Renal pelvis (tissue), 4 donors: Measurements from ENCODE around the gene PRKCH. TPM values are rescaled to one million over a fixed set of nuclear protein-coding genes. Genes with fewer than 3 reads are reported as not detected.

Experiments
- DNase-seq: peaks from one replicate; pipeline ENCODE4 v3.0.0-alpha.2; 2013
- polyA plus RNA-seq, 3 donors: library from polyadenylated mRNA; unstranded; fragments of 120-200 nt; gene quantifications; one replicate each; pipeline ENCODE4 v1.2.1, GENCODE V29; 2013; ENCODE audit not compliant: insufficient read length in 3 of 3

Gene PRKCH
- polyA plus RNA-seq, 3 donors: 15.5 to 22.6 (median 15.8) TPM

GRCh38 chr14:61565836-61566536 is 244.6 kb downstream of the PRKCH start:
- no peak for DNase-seq

GRCh38 chr14:61566537-61567225 is 245.3 kb downstream of the PRKCH start:
- DNase-seq: no peak

- no peak for DNase-seq
Observed at GRCh38 chr14:61567838-61568571, 246.6 kb downstream of the PRKCH start.

DNA sequence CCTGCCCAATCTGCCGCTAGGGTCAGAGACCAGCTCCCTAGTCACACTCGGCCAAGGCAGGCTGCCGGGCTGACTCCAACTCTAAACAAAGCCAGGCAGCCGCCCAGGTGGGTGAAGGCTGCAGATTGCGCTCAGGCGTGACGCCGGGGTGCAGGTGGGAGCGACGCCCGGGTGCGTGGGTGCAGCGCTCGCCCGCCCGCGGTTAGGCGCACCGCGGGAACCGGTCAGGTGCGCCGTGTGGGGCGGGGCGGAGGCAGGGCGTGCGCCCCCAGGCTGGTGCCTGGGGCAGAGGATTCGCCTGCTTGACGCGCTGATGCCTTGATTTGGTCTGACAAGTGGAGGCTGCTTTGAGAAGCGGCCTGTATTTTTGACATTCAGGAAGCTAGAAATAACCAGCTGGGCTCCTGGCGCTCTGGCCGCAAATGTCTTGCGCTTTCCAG is 247.2 kb downstream of the PRKCH start:
- no peak for DNase-seq

- no peak for DNase-seq
Observed at GRCh38 chr14:61569308-61569707, 247.9 kb downstream of the PRKCH start.

DNA sequence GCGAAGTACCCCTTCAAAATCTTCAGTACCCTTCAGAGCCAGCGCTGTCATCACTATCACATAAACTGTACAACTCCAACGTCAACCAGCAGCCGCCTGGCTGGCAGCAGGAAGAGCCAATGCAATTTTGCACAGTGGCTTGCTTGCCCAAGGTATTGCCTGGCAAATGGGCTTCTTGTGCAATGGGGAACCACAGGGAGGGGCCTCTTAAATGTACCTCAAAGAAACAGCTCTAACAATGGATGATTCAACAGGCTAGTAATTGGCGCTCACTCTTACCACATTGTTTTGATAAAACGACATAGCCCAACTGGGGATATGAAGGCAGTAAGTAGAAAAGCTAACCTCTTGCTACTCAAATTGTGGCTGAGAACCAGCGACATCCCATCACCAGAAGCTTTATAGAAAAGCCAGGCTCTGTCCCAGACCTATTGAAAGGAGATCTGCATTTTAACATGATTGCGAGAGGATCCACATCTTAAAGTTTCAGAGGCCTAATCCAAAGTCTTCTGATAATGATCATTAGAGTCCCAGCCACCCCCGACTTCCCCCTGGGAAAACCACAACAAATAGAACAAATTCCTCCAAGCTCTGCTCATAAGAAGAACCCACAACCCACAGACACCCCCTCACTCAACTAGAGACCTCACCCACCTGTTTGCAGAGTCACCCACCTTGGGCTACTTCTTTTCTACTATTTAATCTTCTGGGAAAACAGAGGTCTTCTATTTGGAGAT is 248.6 kb downstream of the PRKCH start:
- DNase-seq: no peak

- no peak for DNase-seq
Observed at GRCh38 chr14:61570549-61571290, 249.3 kb downstream of the PRKCH start.

- DNase-seq: no peak
Observed at GRCh38 chr14:61571917-61572316, 250.5 kb downstream of the PRKCH start.

DNA sequence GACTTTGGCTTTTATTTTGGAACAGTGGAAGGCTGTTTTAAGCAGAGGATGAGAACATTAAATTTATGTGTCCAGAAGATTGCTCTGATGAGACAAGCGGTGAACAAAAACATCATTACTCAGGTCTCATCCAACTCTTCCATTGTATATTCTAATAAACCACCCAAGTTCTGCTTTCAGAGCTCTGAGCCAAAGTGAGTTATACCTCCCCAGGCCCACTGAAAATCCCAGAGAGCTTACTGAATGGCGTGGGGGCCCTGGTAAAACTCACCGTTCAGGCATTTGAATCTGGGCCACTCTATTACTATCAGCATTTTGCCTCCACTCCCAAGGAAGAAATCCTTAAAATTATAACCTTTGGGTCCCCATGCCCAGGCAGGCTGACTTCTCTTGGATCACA is 251.9 kb downstream of the PRKCH start:
- no peak for DNase-seq

DNA sequence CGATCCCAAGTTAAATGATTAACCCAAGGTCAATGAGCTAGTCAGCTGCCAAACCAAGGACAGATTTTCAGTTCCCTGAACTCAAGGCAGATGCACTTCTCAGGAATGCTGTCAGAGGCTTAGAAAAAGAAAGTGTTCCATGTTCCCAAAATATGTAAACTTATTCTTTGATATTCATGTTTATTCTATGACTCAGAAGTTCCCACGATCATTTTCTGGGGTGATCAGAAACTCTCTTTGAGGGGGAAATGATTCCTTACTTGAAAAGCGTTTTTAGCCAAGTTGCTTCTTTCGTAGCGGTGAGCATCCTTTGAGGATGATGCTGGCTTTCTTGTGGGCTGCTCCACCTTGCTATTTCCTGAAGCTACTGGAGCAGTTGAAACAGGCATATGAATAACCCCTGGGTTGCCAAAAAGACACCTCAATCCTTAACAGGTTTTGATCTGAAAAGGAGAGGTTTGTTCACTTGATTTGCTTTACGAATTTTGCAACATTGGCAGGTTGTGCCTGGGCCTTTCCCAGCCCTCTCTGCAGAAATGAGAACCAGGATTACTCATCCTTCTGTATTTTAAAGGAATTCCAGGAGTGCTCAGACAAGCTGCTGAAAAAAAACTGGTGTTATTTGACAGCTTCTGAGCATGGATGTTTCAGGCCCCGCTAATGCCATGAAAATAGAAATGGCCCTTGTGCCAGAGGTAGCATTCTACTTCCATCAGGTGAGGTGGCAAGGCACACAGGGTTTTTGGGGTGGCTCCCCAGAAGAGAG is 252.6 kb downstream of the PRKCH start:
- DNase-seq: no peak

DNA sequence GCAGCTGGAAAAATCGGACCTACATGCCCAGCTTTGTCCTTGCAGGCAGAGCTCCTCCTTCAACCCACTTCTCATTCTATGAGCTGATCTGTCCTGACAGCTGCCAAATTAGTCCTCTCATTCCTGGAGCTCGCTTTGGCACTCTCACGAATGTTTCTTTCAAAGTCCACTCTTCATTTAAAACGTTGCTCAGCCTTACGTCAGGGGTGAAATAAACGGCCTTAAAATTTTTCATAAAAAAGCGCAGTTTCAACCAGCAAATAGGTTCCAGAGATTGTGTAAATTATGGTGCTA is 253.1 kb downstream of the PRKCH start:
- DNase-seq: no peak

DNA sequence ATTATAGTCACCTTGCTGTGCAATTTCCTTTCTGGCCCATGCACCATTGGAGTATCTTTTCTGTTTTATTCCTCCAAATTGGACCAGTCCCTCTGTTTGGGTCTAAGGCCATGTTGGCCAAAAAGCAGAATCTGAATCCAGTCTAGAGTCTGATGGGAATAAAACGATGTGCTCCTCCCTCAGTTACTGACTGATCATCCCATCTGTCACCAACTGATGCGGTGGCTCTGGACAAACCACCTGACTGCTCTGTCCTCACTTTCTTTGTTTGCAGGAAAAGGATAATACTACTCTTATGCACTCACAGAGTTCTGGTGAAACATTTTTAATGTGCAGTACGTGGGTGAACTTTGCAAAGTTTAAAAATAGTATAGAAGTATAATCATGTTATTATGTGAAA is 253.7 kb downstream of the PRKCH start:
- DNase-seq: no peak

- no peak for DNase-seq
Observed at GRCh38 chr14:61575551-61576150, 254.3 kb downstream of the PRKCH start.

- DNase-seq: no peak
Observed at GRCh38 chr14:61577506-61577931, 256.1 kb downstream of the PRKCH start.

GRCh38 chr14:61578745-61579144 is 257.4 kb downstream of the PRKCH start:
- no peak for DNase-seq

- DNase-seq: no peak
Observed at GRCh38 chr14:61581340-61581739, 260.0 kb downstream of the PRKCH start.

DNA sequence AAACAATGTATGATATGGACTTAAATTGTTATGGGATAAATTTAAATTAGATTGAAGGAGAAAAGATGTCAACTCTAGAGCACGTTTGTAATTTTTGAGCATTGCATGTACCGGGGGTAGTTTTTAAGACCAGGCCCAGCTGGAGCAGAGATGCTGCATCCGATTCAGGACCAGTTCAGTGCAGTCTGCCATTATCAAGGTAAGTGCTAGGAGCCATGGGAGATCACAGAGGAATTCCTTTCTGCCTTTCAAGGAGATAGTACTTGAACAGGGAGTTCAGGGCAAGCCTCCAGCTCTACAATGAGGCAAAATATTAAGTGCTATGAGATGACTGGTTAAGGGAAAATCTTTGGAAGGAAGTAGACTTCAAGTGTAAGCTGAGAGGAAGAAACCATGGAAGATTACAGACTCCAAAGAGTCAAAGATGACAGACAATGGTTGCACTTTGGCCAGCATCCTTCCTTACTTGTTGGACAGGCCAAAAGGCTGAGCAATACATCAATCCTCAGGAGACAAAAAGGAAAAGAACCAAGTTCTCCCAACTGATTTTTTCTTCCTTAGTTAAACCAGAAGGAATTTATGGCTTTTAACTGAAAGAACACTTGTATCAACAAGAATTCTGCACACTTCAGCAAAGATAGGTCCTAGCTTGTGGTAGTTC is 260.7 kb downstream of the PRKCH start:
- DNase-seq: no peak

DNA sequence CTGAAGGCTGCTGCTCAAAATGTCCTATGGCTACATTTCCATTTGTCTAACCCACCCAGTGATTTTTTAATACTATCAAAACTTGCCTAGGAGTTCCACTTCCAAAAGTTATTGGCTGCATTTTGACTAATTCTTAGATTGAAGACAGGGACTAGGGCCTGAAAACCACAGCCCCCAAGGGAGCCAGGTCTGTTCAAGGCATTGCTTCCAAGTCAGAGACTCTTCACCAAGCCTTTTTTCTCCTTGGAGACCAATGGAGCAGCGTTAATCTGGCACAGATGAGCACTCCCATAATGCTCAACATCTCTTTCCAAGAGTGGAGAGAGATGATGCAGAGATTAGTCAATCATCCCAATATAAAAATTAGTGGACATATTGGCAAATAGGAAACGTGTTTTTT is 261.4 kb downstream of the PRKCH start:
- no peak for DNase-seq

DNA sequence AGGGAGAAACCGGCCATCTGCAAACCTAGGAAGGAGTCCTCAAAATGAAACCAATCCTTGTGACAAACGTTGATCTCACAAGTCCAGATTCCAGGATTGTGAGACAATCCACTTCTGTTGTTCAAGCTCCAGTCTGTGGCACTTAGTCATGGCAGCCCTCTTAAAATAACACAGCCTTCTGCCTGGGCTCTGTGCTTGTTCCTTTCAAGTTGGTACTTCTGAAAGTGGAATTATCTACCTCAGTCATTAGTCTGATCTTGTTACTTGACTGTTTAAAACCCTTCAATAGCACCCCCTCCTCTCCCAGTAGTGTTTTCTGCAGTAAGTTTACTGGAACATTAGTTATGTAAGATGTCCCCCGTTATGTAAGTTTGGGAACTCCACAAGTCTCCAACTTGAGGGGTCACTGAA is 263.0 kb downstream of the PRKCH start:
- DNase-seq: no peak
